IMR-90 (cell line): Measurements from ENCODE around the gene STX18. TPM values are rescaled to one million over a fixed set of nuclear protein-coding genes. Genes with fewer than 3 reads are reported as not detected.

ENCODE experiments used
- ATAC-seq: fragments of 200-7000 bp; cut with Tn5 transposase; 2 replicates; pipeline ENCODE4 v1.9.1; 2020; ENCODE audit warnings: low read depth, mild to moderate bottlenecking, moderate library complexity
- BruUV-seq: library from RNA; stranded (reverse); fragments of 400-500 nt; replicated peaks from 2 replicates; lab custom pipeline; 2021; lab: Mats Ljungman, UMichigan
- CTCF ChIA-PET: fragments of 300-600 bp; formaldehyde crosslinking; extraction: SDS; loops from one replicate; lab custom pipeline; 2021; ENCODE audit warnings: antibody characterized with exemption; lab: Yijun Ruan, JAX
- POLR2A ChIA-PET: fragments of 300-600 bp; sonication (Branson Sonifier 250); formaldehyde crosslinking; loops from one replicate; lab custom pipeline; 2022; ENCODE audit warnings: antibody characterized with exemption; ENCODE audit not compliant: unreplicated experiment; lab: Charles Lee
- DNase-seq: peaks from one replicate; pipeline ENCODE4 v3.0.0; 2013
- H2AFZ ChIP-seq: replicated peaks from 2 replicates; pipeline ENCODE3; 2013; ENCODE audit warnings: low read length, mild to moderate bottlenecking; ENCODE audit not compliant: poor library complexity
- H2AK5ac ChIP-seq: 2 replicates; pipeline ENCODE4 v1.6.1; 2013; ENCODE audit warnings: low read depth, low read length, inconsistent platforms
- H2AK9ac ChIP-seq: replicated peaks from 2 replicates; pipeline ENCODE3; 2013; ENCODE audit warnings: mild to moderate bottlenecking, low read depth, low read length, moderate library complexity; ENCODE audit not compliant: poor library complexity
- H2BK120ac ChIP-seq: 2 replicates; pipeline ENCODE4 v1.6.1; 2013; ENCODE audit warnings: low read depth, low read length, inconsistent platforms
- H2BK15ac ChIP-seq: 3 replicates; pipeline ENCODE4 v1.6.1; 2013; ENCODE audit warnings: low read depth, low read length, inconsistent platforms
- H2BK20ac ChIP-seq: 2 replicates; pipeline ENCODE4 v1.6.1; 2013; ENCODE audit warnings: low read depth, mild to moderate bottlenecking, inconsistent platforms, low read length, moderate library complexity
- H2BK5ac ChIP-seq: 2 replicates; pipeline ENCODE4 v1.6.1; 2013; ENCODE audit warnings: mild to moderate bottlenecking, low read depth, low read length, inconsistent platforms; ENCODE audit not compliant: poor library complexity, severe bottlenecking
- H3K14ac ChIP-seq: replicated peaks from 2 replicates; pipeline ENCODE4 v1.6.1; 2013; ENCODE audit warnings: low read depth, low read length, inconsistent platforms
- H3K18ac ChIP-seq: 2 replicates; pipeline ENCODE4 v1.6.1; 2013; ENCODE audit warnings: low read depth, low read length, control low read depth
- H3K23ac ChIP-seq: 2 replicates; pipeline ENCODE4 v1.6.1; 2013; ENCODE audit warnings: low read depth, low read length, inconsistent platforms
- H3K27ac ChIP-seq: 2 replicates; pipeline ENCODE4 v1.5.1; 2013; ENCODE audit warnings: mild to moderate bottlenecking, control low read depth, low read length; ENCODE audit not compliant: insufficient read depth
- H3K27me3 ChIP-seq: 2 replicates; pipeline ENCODE4 v1.6.1; 2013; ENCODE audit warnings: low read length; ENCODE audit not compliant: control insufficient read depth, insufficient read depth
- H3K36me3 ChIP-seq: 2 replicates; pipeline ENCODE4 v1.6.1; 2013; ENCODE audit warnings: low read length, mixed read lengths; ENCODE audit not compliant: control insufficient read depth, insufficient read depth
- H3K4ac ChIP-seq: 2 replicates; pipeline ENCODE4 v1.6.1; 2013; ENCODE audit warnings: low read depth, low read length, inconsistent platforms
- H3K4me1 ChIP-seq: 2 replicates; pipeline ENCODE4 v1.6.1; 2013; ENCODE audit warnings: low read length, mixed read lengths; ENCODE audit not compliant: control insufficient read depth, insufficient read depth
- H3K4me2 ChIP-seq: 2 replicates; pipeline ENCODE4 v1.6.1; 2013; ENCODE audit warnings: low read depth, mild to moderate bottlenecking, control low read depth, low read length, moderate library complexity
- H3K4me3 ChIP-seq: 2 replicates; pipeline ENCODE4 v1.5.1; 2013; ENCODE audit warnings: low read depth, mild to moderate bottlenecking, control low read depth, low read length, moderate library complexity; ENCODE audit not compliant: insufficient read depth
- H3K56ac ChIP-seq: 2 replicates; pipeline ENCODE4 v1.6.1; 2013; ENCODE audit warnings: low read length, inconsistent platforms; ENCODE audit not compliant: insufficient read depth; ENCODE audit errors: extremely low read depth
- H3K79me1 ChIP-seq, 2 experiments: 2 replicates each; pipeline ENCODE4 v1.6.1; 2013; ENCODE audit warnings: low read length in 2 of 2, inconsistent platforms in 1 of 2, low read depth in 1 of 2
- H3K9ac ChIP-seq: 2 replicates; pipeline ENCODE4 v1.6.1; 2013; ENCODE audit warnings: low read depth, low read length, control low read depth
- H3K9me1 ChIP-seq: 2 replicates; pipeline ENCODE4 v1.6.1; 2013; ENCODE audit warnings: low read length, inconsistent platforms; ENCODE audit not compliant: insufficient read depth
- H3K9me3 ChIP-seq: 2 replicates; pipeline ENCODE4 v1.6.1; 2013; ENCODE audit warnings: low read length; ENCODE audit not compliant: control insufficient read depth, insufficient read depth
- H4K20me1 ChIP-seq: 2 replicates; pipeline ENCODE4 v1.6.1; 2013; ENCODE audit warnings: low read length, inconsistent platforms; ENCODE audit not compliant: insufficient read depth
- H4K5ac ChIP-seq: 2 replicates; pipeline ENCODE4 v1.6.1; 2013; ENCODE audit warnings: mild to moderate bottlenecking, low read depth, low read length, control low read depth
- H4K8ac ChIP-seq, 2 experiments: 2 replicates each; pipeline ENCODE4 v1.6.1; 2013; ENCODE audit warnings: low read depth in 2 of 2, low read length in 2 of 2, control low read depth in 1 of 2, inconsistent platforms in 1 of 2
- H4K91ac ChIP-seq: 2 replicates; pipeline ENCODE4 v1.6.1; 2013; ENCODE audit warnings: low read depth, low read length, inconsistent platforms; ENCODE audit not compliant: insufficient read depth
- BHLHE40 ChIP-seq: fragments of 150-350 bp; IDR thresholded peaks from 2 replicates; pipeline ENCODE4 v1.6.1; 2016; ENCODE audit warnings: mild to moderate bottlenecking, low read depth, low read length
- CEBPB ChIP-seq: IDR thresholded peaks from 2 replicates; pipeline ENCODE4 v1.6.1; 2012; ENCODE audit warnings: low read depth, low read length, improper control_type of control experiment
- CHD1 ChIP-seq: IDR thresholded peaks from 2 replicates; pipeline ENCODE4 v1.6.1; 2012; ENCODE audit warnings: low read depth, low read length, improper control_type of control experiment
- FOS ChIP-seq: fragments of 150-350 bp; IDR thresholded peaks from 2 replicates; pipeline ENCODE4 v1.6.1; 2016; ENCODE audit warnings: low read depth, low read length
- MAFK ChIP-seq: IDR thresholded peaks from 2 replicates; pipeline ENCODE4 v1.6.1; 2012; ENCODE audit warnings: low read depth, low read length, improper control_type of control experiment
- MAZ ChIP-seq: IDR thresholded peaks from 2 replicates; pipeline ENCODE4 v1.6.1; 2012; ENCODE audit warnings: low read depth, mild to moderate bottlenecking, low read length, improper control_type of control experiment, moderate library complexity, borderline replicate concordance
- MXI1 ChIP-seq: IDR thresholded peaks from 2 replicates; pipeline ENCODE4 v1.6.1; 2012; ENCODE audit warnings: low read depth, mild to moderate bottlenecking, low read length, moderate library complexity, borderline replicate concordance
- NFE2L2 ChIP-seq: fragments of 150-350 bp; IDR thresholded peaks from 2 replicates; pipeline ENCODE4 v1.6.1; 2016; ENCODE audit warnings: low read depth, mild to moderate bottlenecking, low read length
- RAD21 ChIP-seq: IDR thresholded peaks from 2 replicates; pipeline ENCODE4 v1.6.1; 2012; ENCODE audit warnings: low read length, improper control_type of control experiment
- RFX5 ChIP-seq: IDR thresholded peaks from 2 replicates; pipeline ENCODE4 v1.8.0; 2012; ENCODE audit warnings: low read depth, mild to moderate bottlenecking, low read length, moderate library complexity
- SMC3 ChIP-seq: fragments of 150-350 bp; IDR thresholded peaks from 2 replicates; pipeline ENCODE4 v1.6.1; 2016; ENCODE audit warnings: low read depth, mild to moderate bottlenecking, antibody characterized with exemption, low read length, moderate library complexity
- WGBS, 2 experiments: methylation state at CpG; one replicate each; pipeline versions ENCODE4 v1.1.5 to v1.1.7; 2013; ENCODE audit warnings: missing lambda C conversion rate in 2 of 2; ENCODE audit not compliant: insufficient read length in 1 of 2; ENCODE audit errors: extremely low coverage in 2 of 2; 5-methylcytosine and 5-hydroxymethylcytosine counted together
- dilution Hi-C: fragments of 300-500 bp; cut with HindIII; formaldehyde crosslinking; loops from one replicate; pipeline ENCODE4 v1.14.3; 2018; ENCODE audit warnings: low sequenced_read_pairs; ENCODE audit not compliant: unreplicated experiment
- in situ Hi-C: fragments of 300-500 bp; cut with MboI; formaldehyde crosslinking; loops from 3 replicates; pipeline ENCODE4 v1.14.3; 2019; ENCODE audit warnings: low sequenced_read_pairs, inconsistent platforms, mixed read lengths
- intact Hi-C: fragments of 100-400 bp; cut with micrococcal nuclease; formaldehyde crosslinking; loops from 2 replicates; pipeline ENCODE4 v1.10.0; 2022
- polyA plus RNA-seq, 3 experiments: library from polyadenylated mRNA; depleted of rRNA; stranded (reverse); fragments of >200 nt; gene quantifications; 2 replicates each; pipeline ENCODE4 v1.2.3, GENCODE V29; 2012; ENCODE audit warnings: low replicate concordance in 1 of 3
- total RNA-seq: library from RNA; depleted of rRNA; stranded (reverse); fragments of >200 nt; gene quantifications from 2 replicates; pipeline ENCODE4 v1.2.3, GENCODE V29; 2012
- TF ChIP-seq, protein P1 (sequence below): fragments of 150-350 bp; IDR thresholded peaks from 2 replicates; pipeline ENCODE4 v1.6.1; 2017; ENCODE audit warnings: mild to moderate bottlenecking, antibody characterized with exemption, low read length, low read depth
- TF ChIP-seq, protein P2 (sequence below): conservative IDR thresholded peaks from 2 replicates; pipeline ENCODE4 v1.5.1; 2012; ENCODE audit warnings: mild to moderate bottlenecking, low read depth, low read length, improper control_type of control experiment
- TF ChIP-seq, protein P3 (sequence below): fragments of 150-350 bp; IDR thresholded peaks from 2 replicates; pipeline ENCODE4 v1.6.1; 2016; ENCODE audit warnings: low read depth, mild to moderate bottlenecking, low read length, moderate library complexity, borderline replicate concordance

STX18 gene
- total and polyA plus RNA-seq, 2 of the 4 experiments (the other 2 are of a cell fraction): 20.1 to 23.4 TPM

DNA sequence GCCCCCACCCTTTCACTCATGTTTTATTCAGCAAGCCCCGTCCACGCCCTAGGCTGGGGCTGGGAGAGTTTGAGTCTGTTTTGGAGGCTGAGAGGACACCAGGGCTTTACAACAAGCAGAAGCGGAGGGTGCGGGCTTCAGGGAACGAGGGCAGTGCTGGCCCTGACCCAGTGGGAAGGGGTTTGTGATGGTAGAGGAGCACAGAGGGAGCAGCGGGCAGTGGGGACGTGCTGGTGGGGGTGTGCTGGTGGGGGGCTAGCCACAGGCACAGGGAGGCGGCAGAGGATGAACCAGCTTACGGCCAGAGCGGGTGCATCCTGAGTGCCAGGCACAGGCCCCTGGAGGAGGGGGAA is 128.5 kb downstream of the STX18 start:
- Histone ChIP-seq H2AK9ac (no peak overlapping the region), H2BK5ac (no peak overlapping the region), H4K5ac (no peak overlapping the region), H3K36me3 (peaks cover 14% of the 10 kb centered on the region), H3K56ac (no peak overlapping the region), H4K91ac (no peak overlapping the region), H3K9me3 (no peaks in the 10 kb centered on the region), H3K4me1 (no peaks in the 10 kb centered on the region), H2BK20ac (no peak overlapping the region), H2BK15ac (no peak overlapping the region), H3K18ac (no peak overlapping the region), H3K27me3 (no peaks in the 10 kb centered on the region), H3K23ac (no peak overlapping the region), H4K20me1 (no peaks in the 10 kb centered on the region), H3K14ac (no peak overlapping the region), H2BK120ac (no peak overlapping the region), H3K4me2 (no peak overlapping the region), H3K9ac (no peak overlapping the region), H2AFZ (no peak overlapping the region), H3K79me1 (no peaks in the 10 kb centered on the region), H4K8ac (no peak overlapping the region), H3K27ac (no peak overlapping the region), H2AK5ac (no peak overlapping the region), H3K4ac (no peak overlapping the region), H3K9me1 (0 out of 2 replicates have a peak, but pooled peaks cover 4% of the 10 kb centered on the region), H3K4me3 (no peak overlapping the region)
- ChIA-PET POLR2A (no interaction called here), CTCF (no interaction called here)
- WGBS, 2 experiments: 100% methylated on average over 1 of the region's 10 CpGs; no CpG with 5 or more reads in 1 of the 2 experiments
- dilution Hi-C loops: no loop called here
- no TSS peak for BruUV-seq
- ATAC-seq: no peak
- TF ChIP-seq MAFK: no peak
- no peak for TF ChIP-seq NFE2L2
- no peak for TF ChIP-seq CHD1
- TF ChIP-seq, protein P1, sequence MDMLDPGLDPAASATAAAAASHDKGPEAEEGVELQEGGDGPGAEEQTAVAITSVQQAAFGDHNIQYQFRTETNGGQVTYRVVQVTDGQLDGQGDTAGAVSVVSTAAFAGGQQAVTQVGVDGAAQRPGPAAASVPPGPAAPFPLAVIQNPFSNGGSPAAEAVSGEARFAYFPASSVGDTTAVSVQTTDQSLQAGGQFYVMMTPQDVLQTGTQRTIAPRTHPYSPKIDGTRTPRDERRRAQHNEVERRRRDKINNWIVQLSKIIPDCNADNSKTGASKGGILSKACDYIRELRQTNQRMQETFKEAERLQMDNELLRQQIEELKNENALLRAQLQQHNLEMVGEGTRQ: no peak
- no peak for TF ChIP-seq RAD21
- no peak for TF ChIP-seq MXI1
- TF ChIP-seq, protein P2, sequence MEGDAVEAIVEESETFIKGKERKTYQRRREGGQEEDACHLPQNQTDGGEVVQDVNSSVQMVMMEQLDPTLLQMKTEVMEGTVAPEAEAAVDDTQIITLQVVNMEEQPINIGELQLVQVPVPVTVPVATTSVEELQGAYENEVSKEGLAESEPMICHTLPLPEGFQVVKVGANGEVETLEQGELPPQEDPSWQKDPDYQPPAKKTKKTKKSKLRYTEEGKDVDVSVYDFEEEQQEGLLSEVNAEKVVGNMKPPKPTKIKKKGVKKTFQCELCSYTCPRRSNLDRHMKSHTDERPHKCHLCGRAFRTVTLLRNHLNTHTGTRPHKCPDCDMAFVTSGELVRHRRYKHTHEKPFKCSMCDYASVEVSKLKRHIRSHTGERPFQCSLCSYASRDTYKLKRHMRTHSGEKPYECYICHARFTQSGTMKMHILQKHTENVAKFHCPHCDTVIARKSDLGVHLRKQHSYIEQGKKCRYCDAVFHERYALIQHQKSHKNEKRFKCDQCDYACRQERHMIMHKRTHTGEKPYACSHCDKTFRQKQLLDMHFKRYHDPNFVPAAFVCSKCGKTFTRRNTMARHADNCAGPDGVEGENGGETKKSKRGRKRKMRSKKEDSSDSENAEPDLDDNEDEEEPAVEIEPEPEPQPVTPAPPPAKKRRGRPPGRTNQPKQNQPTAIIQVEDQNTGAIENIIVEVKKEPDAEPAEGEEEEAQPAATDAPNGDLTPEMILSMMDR: no peak
- TF ChIP-seq FOS: no peak
- TF ChIP-seq SMC3: no peak
- TF ChIP-seq RFX5: no peak
- no peak for TF ChIP-seq BHLHE40
- no peak for TF ChIP-seq MAZ
- no peak for TF ChIP-seq CEBPB
- TF ChIP-seq, protein P3, sequence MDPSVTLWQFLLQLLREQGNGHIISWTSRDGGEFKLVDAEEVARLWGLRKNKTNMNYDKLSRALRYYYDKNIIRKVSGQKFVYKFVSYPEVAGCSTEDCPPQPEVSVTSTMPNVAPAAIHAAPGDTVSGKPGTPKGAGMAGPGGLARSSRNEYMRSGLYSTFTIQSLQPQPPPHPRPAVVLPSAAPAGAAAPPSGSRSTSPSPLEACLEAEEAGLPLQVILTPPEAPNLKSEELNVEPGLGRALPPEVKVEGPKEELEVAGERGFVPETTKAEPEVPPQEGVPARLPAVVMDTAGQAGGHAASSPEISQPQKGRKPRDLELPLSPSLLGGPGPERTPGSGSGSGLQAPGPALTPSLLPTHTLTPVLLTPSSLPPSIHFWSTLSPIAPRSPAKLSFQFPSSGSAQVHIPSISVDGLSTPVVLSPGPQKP: no peak
- no peak for DNase-seq
- in situ Hi-C loops: no loop called here
- intact Hi-C loops: no loop called here
